ENCODE measurements around the gene VENTX.

DNA sequence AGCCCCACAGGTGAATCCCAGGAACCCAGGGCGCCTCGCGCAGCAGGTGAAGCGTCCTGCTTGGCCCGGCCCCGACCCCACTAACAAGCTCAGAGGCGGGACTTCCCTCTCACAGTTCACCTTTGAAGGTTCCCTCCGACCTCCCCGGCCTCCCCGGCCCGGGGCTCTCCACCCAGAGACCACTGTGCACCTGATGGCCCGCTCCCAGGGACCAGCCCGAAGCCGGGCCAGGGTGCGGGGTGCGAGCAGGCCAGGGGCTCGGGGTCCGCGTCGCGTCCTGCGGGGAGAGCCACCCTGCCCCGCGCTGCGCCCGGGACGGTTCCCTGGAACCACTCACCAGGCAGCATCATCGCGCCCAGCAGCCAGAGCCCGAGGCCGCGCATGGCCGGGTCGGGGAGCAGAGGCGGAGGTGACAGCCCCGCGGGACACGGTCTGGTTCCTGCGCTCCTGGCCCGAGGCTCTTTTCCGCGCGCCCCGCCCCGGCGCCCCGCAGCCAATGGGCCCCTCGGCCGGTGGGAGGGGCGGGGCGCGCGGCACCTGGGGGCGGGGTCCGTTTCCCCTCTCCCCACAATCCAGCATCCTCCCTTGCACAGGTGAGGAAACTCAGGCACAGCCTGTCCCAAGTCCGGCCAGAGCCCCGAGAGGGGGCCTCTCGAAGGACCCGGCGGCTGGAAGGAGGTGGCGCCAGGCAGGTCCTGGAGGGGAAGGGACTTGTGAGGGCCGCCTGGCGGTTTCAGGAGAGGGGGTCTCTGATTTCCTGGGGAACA lies 39.0 kb downstream of the VENTX start, which contains the start of gene ADAM8:
- TF ChIP-seq ESRRG (CRISPR knock-in tag; IDR thresholded peaks at IDR 0.05) (no peak), ZC3H10 (CRISPR knock-in tag; IDR thresholded peaks at IDR 0.05) (no peak), ARNTL (CRISPR knock-in tag; IDR thresholded peaks at IDR 0.05; ENCODE audit: borderline replicate concordance, low read depth) (no peak), OSR1 (CRISPR knock-in tag; IDR thresholded peaks at IDR 0.05) (no peak), ZFP30 (CRISPR knock-in tag; IDR thresholded peaks at IDR 0.05) (no peak), RARB (CRISPR knock-in tag; IDR thresholded peaks at IDR 0.05) (no peak)
- TF ChIP-seq, protein P1, sequence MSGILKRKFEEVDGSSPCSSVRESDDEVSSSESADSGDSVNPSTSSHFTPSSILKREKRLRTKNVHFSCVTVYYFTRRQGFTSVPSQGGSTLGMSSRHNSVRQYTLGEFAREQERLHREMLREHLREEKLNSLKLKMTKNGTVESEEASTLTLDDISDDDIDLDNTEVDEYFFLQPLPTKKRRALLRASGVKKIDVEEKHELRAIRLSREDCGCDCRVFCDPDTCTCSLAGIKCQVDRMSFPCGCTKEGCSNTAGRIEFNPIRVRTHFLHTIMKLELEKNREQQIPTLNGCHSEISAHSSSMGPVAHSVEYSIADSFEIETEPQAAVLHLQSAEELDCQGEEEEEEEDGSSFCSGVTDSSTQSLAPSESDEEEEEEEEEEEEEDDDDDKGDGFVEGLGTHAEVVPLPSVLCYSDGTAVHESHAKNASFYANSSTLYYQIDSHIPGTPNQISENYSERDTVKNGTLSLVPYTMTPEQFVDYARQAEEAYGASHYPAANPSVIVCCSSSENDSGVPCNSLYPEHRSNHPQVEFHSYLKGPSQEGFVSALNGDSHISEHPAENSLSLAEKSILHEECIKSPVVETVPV (CRISPR knock-in tag; IDR thresholded peaks at IDR 0.05), result no peak
- TF ChIP-seq, protein P2, sequence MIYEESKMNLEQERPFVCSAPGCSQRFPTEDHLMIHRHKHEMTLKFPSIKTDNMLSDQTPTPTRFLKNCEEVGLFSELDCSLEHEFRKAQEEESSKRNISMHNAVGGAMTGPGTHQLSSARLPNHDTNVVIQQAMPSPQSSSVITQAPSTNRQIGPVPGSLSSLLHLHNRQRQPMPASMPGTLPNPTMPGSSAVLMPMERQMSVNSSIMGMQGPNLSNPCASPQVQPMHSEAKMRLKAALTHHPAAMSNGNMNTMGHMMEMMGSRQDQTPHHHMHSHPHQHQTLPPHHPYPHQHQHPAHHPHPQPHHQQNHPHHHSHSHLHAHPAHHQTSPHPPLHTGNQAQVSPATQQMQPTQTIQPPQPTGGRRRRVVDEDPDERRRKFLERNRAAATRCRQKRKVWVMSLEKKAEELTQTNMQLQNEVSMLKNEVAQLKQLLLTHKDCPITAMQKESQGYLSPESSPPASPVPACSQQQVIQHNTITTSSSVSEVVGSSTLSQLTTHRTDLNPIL (CRISPR knock-in tag; IDR thresholded peaks at IDR 0.05; ENCODE audit: low read depth), result no peak
- TF ChIP-seq, protein P3, sequence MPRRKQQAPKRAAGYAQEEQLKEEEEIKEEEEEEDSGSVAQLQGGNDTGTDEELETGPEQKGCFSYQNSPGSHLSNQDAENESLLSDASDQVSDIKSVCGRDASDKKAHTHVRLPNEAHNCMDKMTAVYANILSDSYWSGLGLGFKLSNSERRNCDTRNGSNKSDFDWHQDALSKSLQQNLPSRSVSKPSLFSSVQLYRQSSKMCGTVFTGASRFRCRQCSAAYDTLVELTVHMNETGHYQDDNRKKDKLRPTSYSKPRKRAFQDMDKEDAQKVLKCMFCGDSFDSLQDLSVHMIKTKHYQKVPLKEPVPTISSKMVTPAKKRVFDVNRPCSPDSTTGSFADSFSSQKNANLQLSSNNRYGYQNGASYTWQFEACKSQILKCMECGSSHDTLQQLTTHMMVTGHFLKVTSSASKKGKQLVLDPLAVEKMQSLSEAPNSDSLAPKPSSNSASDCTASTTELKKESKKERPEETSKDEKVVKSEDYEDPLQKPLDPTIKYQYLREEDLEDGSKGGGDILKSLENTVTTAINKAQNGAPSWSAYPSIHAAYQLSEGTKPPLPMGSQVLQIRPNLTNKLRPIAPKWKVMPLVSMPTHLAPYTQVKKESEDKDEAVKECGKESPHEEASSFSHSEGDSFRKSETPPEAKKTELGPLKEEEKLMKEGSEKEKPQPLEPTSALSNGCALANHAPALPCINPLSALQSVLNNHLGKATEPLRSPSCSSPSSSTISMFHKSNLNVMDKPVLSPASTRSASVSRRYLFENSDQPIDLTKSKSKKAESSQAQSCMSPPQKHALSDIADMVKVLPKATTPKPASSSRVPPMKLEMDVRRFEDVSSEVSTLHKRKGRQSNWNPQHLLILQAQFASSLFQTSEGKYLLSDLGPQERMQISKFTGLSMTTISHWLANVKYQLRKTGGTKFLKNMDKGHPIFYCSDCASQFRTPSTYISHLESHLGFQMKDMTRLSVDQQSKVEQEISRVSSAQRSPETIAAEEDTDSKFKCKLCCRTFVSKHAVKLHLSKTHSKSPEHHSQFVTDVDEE (CRISPR knock-in tag; IDR thresholded peaks at IDR 0.05), result no peak

All from SK-N-SH treated with all-trans-retinoic acid at 6 μM for 48 hours (cell line).